Stomach (tissue), 4 donors: Measurements from ENCODE around the gene EIF3CL.
"Not testable (repeated sequence)": the region's sequence is repeated elsewhere in the genome, so short reads cannot be mapped to it uniquely, and the experiment has no call there.

Experiments used
- CTCF ChIP-seq, 7 experiments: fragments of 450-650 bp in 4 of 7; fragments of 200-600 bp in 3 of 7; sonication (generic) in 3 of 7; IDR thresholded peaks; one replicate each; pipeline ENCODE4 v1.5.1; 2016 to 2019; ENCODE audit warnings: antibody characterized with exemption in 7 of 7, control low read depth in 2 of 7, mild to moderate bottlenecking in 1 of 7
- EP300 ChIP-seq: sonication (generic); formaldehyde crosslinking; IDR thresholded peaks from one replicate; pipeline ENCODE4 v1.6.1; 2017; ENCODE audit warnings: antibody characterized with exemption
- POLR2A ChIP-seq, 4 donors: fragments of 450-650 bp; IDR thresholded peaks; one replicate each; pipeline ENCODE4 v1.6.1; 2016; ENCODE audit warnings: antibody characterized with exemption in 4 of 4, control low read depth in 2 of 4, mild to moderate bottlenecking in 1 of 4, moderate library complexity in 1 of 4
- POLR2AphosphoS5 ChIP-seq, 3 donors: sonication (generic); formaldehyde crosslinking; IDR thresholded peaks; one replicate each; pipeline ENCODE4 v1.6.1; 2016; ENCODE audit warnings: antibody characterized with exemption in 3 of 3

- not testable (repeated sequence) for TF ChIP-seq POLR2A (IDR thresholded peaks at IDR 0.05); POLR2AphosphoS5 (IDR thresholded peaks at IDR 0.05); EP300; CTCF (IDR thresholded peaks at IDR 0.05)
Observed at GRCh38 chr16:28421071-28421750, 17.6 kb upstream of the EIF3CL start.
